OCI-LY3 (cell line): ENCODE data around the gene CAPRIN2.

ENCODE experiments used
- H2AFZ ChIP-seq: fragments of 200-600, 300-600 bp; shearing (Covaris generic); 2 replicates; pipeline ENCODE4 v1.6.0; 2014; ENCODE audit warnings: antibody characterized with exemption, low read depth, low read length
- H3K27ac ChIP-seq: fragments of 200-600, 300-600 bp; sonication (generic); 2 replicates; pipeline ENCODE4 v1.5.1; 2014; ENCODE audit warnings: mild to moderate bottlenecking, low read length, moderate library complexity, mixed read lengths
- H3K27me3 ChIP-seq: fragments of 200-600, 300-600 bp; sonication (generic); 2 replicates; pipeline ENCODE4 v1.6.1; 2014; ENCODE audit warnings: low read depth, low read length, mixed read lengths
- H3K36me3 ChIP-seq: fragments of 200-600, 300-600 bp; sonication (generic); replicated peaks from 2 replicates; pipeline ENCODE3; 2014; ENCODE audit warnings: low read depth, low read length, mixed read lengths
- H3K4me1 ChIP-seq: fragments of 300-600, 200-600 bp; sonication (generic); 2 replicates; pipeline ENCODE4 v1.6.1; 2014; ENCODE audit warnings: low read length, mixed read lengths
- H3K4me2 ChIP-seq: fragments of 200-600, 300-600 bp; sonication (generic); 2 replicates; pipeline ENCODE4 v1.6.1; 2014; ENCODE audit warnings: low read length, mixed read lengths
- H3K4me3 ChIP-seq: fragments of 300-600, 200-600 bp; sonication (generic); 2 replicates; pipeline ENCODE4 v1.5.1; 2014; ENCODE audit warnings: antibody characterized with exemption, mild to moderate bottlenecking, low read length, moderate library complexity
- H3K79me2 ChIP-seq: fragments of 300-600, 200-600 bp; shearing (Covaris generic); 2 replicates; pipeline ENCODE4 v1.6.1; 2014; ENCODE audit warnings: mild to moderate bottlenecking, low read length, mixed read lengths
- H3K9ac ChIP-seq: fragments of 300-600, 200-600 bp; shearing (Covaris generic); 2 replicates; pipeline ENCODE4 v1.6.0; 2014; ENCODE audit warnings: mild to moderate bottlenecking, low read length, moderate library complexity
- H3K9me3 ChIP-seq: fragments of 200-600, 300-600 bp; shearing (Covaris generic); 2 replicates; pipeline ENCODE4 v1.6.1; 2014; ENCODE audit warnings: low read length, mixed read lengths; ENCODE audit not compliant: insufficient read depth
- H4K20me1 ChIP-seq: fragments of 200-600, 300-600 bp; sonication (generic); 2 replicates; pipeline ENCODE4 v1.6.1; 2016; ENCODE audit warnings: low read length, mixed read lengths; ENCODE audit not compliant: insufficient read depth
- CTCF ChIP-seq: fragments of 200-600, 300-600 bp; sonication (generic); IDR thresholded peaks from 2 replicates; pipeline ENCODE4 v1.5.1; 2014; ENCODE audit warnings: antibody characterized with exemption, low read length, low read depth
- EZH2phosphoT487 ChIP-seq: fragments of 200-600 bp; shearing (Covaris generic); IDR thresholded peaks from 2 replicates; pipeline ENCODE4 v1.6.1; 2018; ENCODE audit warnings: antibody characterized with exemption, mixed run types, low read depth

The CAPRIN2 gene

GRCh38 chr12:30740274-30740673, 14.5 kb downstream of the CAPRIN2 start:
- Histone ChIP-seq H3K36me3 (peaks cover 2% of the 10 kb centered on the region), H3K27me3 (no peaks in the 10 kb centered on the region), H4K20me1 (no peaks in the 10 kb centered on the region), H3K9me3 (no peaks in the 10 kb centered on the region), H2AFZ (no peak overlapping the region), H3K9ac (no peak overlapping the region), H3K4me2 (no peak overlapping the region), H3K27ac (no peak overlapping the region), H3K4me1 (no peaks in the 10 kb centered on the region), H3K4me3 (no peak overlapping the region), H3K79me2 (no peaks in the 10 kb centered on the region)
- no peak for TF ChIP-seq CTCF
- no peak for TF ChIP-seq EZH2phosphoT487

GRCh38 chr12:30739020-30739419, 15.7 kb downstream of the CAPRIN2 start:
- Histone ChIP-seq H3K4me3 (no peak overlapping the region), H3K79me2 (no peaks in the 10 kb centered on the region), H3K4me1 (no peaks in the 10 kb centered on the region), H3K9me3 (no peaks in the 10 kb centered on the region), H4K20me1 (no peaks in the 10 kb centered on the region), H3K4me2 (no peak overlapping the region), H3K27me3 (no peaks in the 10 kb centered on the region), H3K27ac (no peak overlapping the region), H3K9ac (no peak overlapping the region), H3K36me3 (peaks cover 2% of the 10 kb centered on the region), H2AFZ (no peak overlapping the region)
- no peak for TF ChIP-seq EZH2phosphoT487
- no peak for TF ChIP-seq CTCF

GRCh38 chr12:30732954-30733637, 21.7 kb downstream of the CAPRIN2 start:
- no peaks in the 10 kb centered on the region for H3K9me3 ChIP-seq
- no peak overlapping the region for H3K4me3 ChIP-seq
- TF ChIP-seq CTCF (no peak), EZH2phosphoT487 (no peak)
- H4K20me1 ChIP-seq = no peaks in the 10 kb centered on the region
- no peaks in the 10 kb centered on the region for H3K27me3 ChIP-seq
- no peak overlapping the region for H2AFZ ChIP-seq
- H3K27ac ChIP-seq = no peak overlapping the region
- peaks cover 3% of the 10 kb centered on the region for H3K36me3 ChIP-seq
- H3K79me2 ChIP-seq = no peaks in the 10 kb centered on the region
- H3K4me2 ChIP-seq = no peak overlapping the region
- no peaks in the 10 kb centered on the region for H3K4me1 ChIP-seq
- no peak overlapping the region for H3K9ac ChIP-seq

- TF ChIP-seq CTCF (no peak), EZH2phosphoT487 (no peak)
- H3K4me3 ChIP-seq = no peak overlapping the region
- H3K27ac ChIP-seq = no peak overlapping the region
- H4K20me1 ChIP-seq = no peaks in the 10 kb centered on the region
- H3K4me2 ChIP-seq = no peak overlapping the region
- H3K27me3 ChIP-seq = no peaks in the 10 kb centered on the region
- no peaks in the 10 kb centered on the region for H3K79me2 ChIP-seq
- peaks cover 11% of the 10 kb centered on the region for H3K4me1 ChIP-seq
- peaks cover 3% of the 10 kb centered on the region for H3K36me3 ChIP-seq
- H3K9ac ChIP-seq = no peak overlapping the region
- no peaks in the 10 kb centered on the region for H3K9me3 ChIP-seq
- H2AFZ ChIP-seq = no peak overlapping the region
Observed at GRCh38 chr12:30730011-30730410, 24.7 kb downstream of the CAPRIN2 start.
